NT2/D1 (cell line): ENCODE data around the gene MTERF4.

Source experiments
- DNase-seq: peaks from one replicate; pipeline ENCODE4 v3.0.0-alpha.2; 2011; ENCODE audit warnings: low read depth, low spot score
- H3K27me3 ChIP-seq: 2 replicates; pipeline ENCODE4 v1.6.0; 2011; ENCODE audit warnings: mild to moderate bottlenecking; ENCODE audit not compliant: insufficient read length, insufficient read depth
- H3K36me3 ChIP-seq: 2 replicates; pipeline ENCODE4 v1.6.1; 2011; ENCODE audit warnings: mild to moderate bottlenecking, low read length, mixed read lengths; ENCODE audit not compliant: insufficient read depth, insufficient read length
- H3K4me1 ChIP-seq: 2 replicates; pipeline ENCODE4 v1.5.1; 2011; ENCODE audit not compliant: insufficient read depth, insufficient read length
- H3K4me3 ChIP-seq: 2 replicates; pipeline ENCODE4 v1.5.1; 2011; ENCODE audit warnings: low read depth; ENCODE audit not compliant: insufficient read length
- H3K9ac ChIP-seq: 2 replicates; pipeline ENCODE4 v1.6.0; 2011; ENCODE audit warnings: low read depth; ENCODE audit not compliant: insufficient read length
- H3K9me3 ChIP-seq: 2 replicates; pipeline ENCODE4 v1.5.1; 2011; ENCODE audit warnings: mild to moderate bottlenecking, low read length; ENCODE audit not compliant: insufficient read depth
- SUZ12 ChIP-seq: IDR thresholded peaks from 2 replicates; pipeline ENCODE4 v1.6.1; 2011; ENCODE audit not compliant: insufficient read length, insufficient read depth; ENCODE audit errors: extremely low read depth
- YY1 ChIP-seq: IDR thresholded peaks from 2 replicates; pipeline ENCODE4 v1.6.1; 2011; ENCODE audit not compliant: insufficient read length, insufficient read depth
- ZNF274 ChIP-seq: IDR thresholded peaks from 2 replicates; pipeline ENCODE4 v1.6.1; 2011; ENCODE audit warnings: mild to moderate bottlenecking, low read depth, low read length

The MTERF4 gene

DNA sequence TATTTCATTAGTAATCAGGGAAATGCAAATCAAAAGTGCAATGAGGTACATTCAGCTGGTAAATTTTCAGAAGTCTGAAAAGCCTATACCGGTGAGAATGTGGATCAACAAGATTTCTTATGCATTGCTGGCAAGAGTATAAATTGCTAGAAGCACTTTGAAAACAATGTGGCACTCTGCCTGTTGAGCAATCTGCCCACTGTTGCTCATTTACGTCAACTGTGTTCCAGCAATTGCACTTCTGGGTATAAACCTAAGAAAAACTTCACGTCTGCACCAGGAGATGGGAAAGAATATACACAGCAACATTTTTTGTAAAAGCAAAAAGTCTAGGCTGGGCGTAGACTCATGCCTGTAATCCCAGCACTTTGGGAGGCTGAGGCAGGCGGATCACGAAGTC lies 40.8 kb downstream of the MTERF4 start:
- DNase-seq, result no peak
- no peaks in the 10 kb centered on the region for H3K36me3 ChIP-seq
- TF ChIP-seq YY1, result no peak
- TF ChIP-seq SUZ12, result no peak
- TF ChIP-seq ZNF274, result no peak
- H3K9ac ChIP-seq, result no peak overlapping the region
- 0 out of 2 replicates have a peak, but pooled peaks cover 4% of the 10 kb centered on the region for H3K9me3 ChIP-seq
- H3K4me3 ChIP-seq, result no peak overlapping the region
- H3K4me1 ChIP-seq, result peaks cover 8% of the 10 kb centered on the region
- no peaks in the 10 kb centered on the region for H3K27me3 ChIP-seq

- H3K4me1 ChIP-seq, result no peaks in the 10 kb centered on the region
- H3K9me3 ChIP-seq, result no peaks in the 10 kb centered on the region
- H3K9ac ChIP-seq, result no peak overlapping the region
- no peak for DNase-seq
- no peaks in the 10 kb centered on the region for H3K36me3 ChIP-seq
- no peaks in the 10 kb centered on the region for H3K27me3 ChIP-seq
- no peak overlapping the region for H3K4me3 ChIP-seq
- TF ChIP-seq ZNF274, result no peak
- TF ChIP-seq SUZ12, result no peak
- TF ChIP-seq YY1, result no peak
These were observed 48.4 kb downstream of the MTERF4 start for GRCh38 chr2:241053576-241054251.

DNA sequence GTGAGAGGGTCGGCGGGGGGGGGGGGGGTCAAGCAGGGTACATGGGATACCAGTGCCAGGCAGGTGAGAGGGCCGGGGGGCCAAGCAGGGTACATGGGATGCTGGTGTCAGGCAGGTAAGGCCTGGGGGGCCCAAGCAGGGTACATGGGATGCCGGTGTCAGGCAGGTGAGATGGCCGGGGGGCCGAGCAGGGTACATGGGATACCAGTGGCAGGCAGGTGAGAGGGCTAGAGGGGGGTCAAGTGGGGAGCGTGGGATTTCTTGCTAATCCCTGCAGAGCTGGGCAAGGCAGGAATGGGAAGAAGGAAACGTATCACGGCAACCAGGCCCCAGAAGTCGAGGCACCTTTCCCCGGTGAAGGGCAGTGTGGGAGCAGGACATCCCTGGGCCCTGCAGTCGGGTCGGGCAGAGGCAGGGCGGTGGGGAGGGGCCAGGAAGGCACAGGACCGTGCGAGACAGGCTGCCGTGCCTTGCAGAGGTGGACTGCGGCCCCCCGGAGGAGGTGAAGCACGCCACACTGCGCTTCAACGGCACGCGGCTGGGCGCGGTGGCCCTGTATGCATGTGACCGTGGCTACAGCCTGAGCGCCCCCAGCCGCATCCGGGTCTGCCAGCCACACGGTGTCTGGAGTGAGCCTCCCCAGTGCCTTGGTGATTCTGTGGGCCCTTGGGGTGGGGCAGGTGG lies 49.3 kb downstream of the MTERF4 start:
- no peak for TF ChIP-seq ZNF274
- TF ChIP-seq SUZ12, result no peak
- no peak for TF ChIP-seq YY1
- H3K4me3 ChIP-seq, result no peak overlapping the region
- no peak overlapping the region for H3K9ac ChIP-seq
- H3K4me1 ChIP-seq, result no peaks in the 10 kb centered on the region
- DNase-seq, result no peak
- no peaks in the 10 kb centered on the region for H3K27me3 ChIP-seq
- no peaks in the 10 kb centered on the region for H3K36me3 ChIP-seq
- H3K9me3 ChIP-seq, result no peaks in the 10 kb centered on the region

GRCh38 chr2:241051578-241052487 lies 50.3 kb downstream of the MTERF4 start:
- H3K9ac ChIP-seq, result no peak overlapping the region
- DNase-seq, result no peak
- no peaks in the 10 kb centered on the region for H3K4me1 ChIP-seq
- H3K36me3 ChIP-seq, result no peaks in the 10 kb centered on the region
- no peak overlapping the region for H3K4me3 ChIP-seq
- TF ChIP-seq SUZ12, result no peak
- TF ChIP-seq ZNF274, result no peak
- H3K9me3 ChIP-seq, result no peaks in the 10 kb centered on the region
- no peaks in the 10 kb centered on the region for H3K27me3 ChIP-seq

DNA sequence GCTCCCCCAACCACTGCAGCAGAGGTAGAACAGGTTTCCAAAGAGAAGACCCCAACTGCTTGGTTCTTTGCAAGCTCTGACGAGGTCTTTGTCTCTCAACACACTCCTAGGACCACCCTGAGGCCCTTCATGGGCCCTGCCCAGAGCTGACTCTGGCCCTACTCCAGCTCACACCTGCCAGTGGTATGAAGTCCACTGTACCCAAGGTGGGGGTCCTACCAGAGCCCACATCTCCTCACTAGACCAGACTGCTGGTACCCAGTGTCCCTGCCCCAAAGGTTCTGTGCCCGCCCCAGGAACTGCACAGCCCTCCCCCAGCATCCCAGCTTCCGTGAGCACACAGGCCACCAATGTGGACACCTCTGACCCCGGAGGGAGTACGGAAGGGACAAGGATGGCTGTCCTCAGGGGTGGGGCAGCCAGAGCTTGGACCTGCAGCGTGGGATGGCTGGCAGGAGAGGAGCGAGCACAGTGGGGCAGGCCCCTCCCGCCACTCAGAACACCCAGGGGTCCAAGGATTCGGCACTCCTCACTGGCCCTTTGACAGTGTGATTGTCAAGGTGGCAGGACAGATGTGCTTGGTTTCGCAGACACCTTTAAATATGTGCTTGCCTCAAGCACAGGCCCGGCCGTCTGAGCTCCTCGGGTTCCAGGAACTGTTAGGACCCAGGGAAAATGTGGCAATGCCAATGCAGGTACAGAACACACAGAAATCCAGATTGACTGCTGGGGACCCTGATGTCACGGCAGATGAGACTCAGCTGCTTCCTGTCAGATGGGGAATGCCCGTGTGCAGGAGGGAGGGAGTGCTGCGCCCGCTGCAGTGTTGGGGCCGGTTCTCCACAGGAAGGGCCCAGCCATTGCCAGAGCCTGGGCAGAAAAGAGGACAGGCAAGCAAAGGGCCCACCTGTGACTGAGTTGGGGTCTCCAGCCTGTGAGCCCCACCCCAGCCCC lies 51.2 kb downstream of the MTERF4 start:
- Histone ChIP-seq H3K4me1 (no peaks in the 10 kb centered on the region), H3K4me3 (no peak overlapping the region), H3K36me3 (no peaks in the 10 kb centered on the region), H3K9ac (no peak overlapping the region), H3K9me3 (no peaks in the 10 kb centered on the region), H3K27me3 (no peaks in the 10 kb centered on the region)
- no peak for DNase-seq
- TF ChIP-seq SUZ12, result no peak

- no peaks in the 10 kb centered on the region for H3K27me3 ChIP-seq
- no peaks in the 10 kb centered on the region for H3K36me3 ChIP-seq
- no peak for DNase-seq
- H3K9ac ChIP-seq, result no peak overlapping the region
- H3K4me1 ChIP-seq, result no peaks in the 10 kb centered on the region
- peaks cover 3% of the 10 kb centered on the region; the same call in 1 of the 2 replicates for H3K9me3 ChIP-seq
- TF ChIP-seq SUZ12 (no peak), YY1 (no peak), ZNF274 (no peak)
- H3K4me3 ChIP-seq, result no peak overlapping the region
These were observed 52.1 kb downstream of the MTERF4 start for GRCh38 chr2:241049739-241050623.
